NCI-H1105 (cell line): Measurements from ENCODE around the gene XXYLT1.
"Not testable (repeated sequence)": the region's sequence is repeated elsewhere in the genome, so short reads cannot be mapped to it uniquely, and the experiment has no call there.

Source experiments
- DNase-seq: peaks from one replicate; lab custom pipeline; 2025; lab: John Stamatoyannopoulos, UW

XXYLT1 gene

DNA sequence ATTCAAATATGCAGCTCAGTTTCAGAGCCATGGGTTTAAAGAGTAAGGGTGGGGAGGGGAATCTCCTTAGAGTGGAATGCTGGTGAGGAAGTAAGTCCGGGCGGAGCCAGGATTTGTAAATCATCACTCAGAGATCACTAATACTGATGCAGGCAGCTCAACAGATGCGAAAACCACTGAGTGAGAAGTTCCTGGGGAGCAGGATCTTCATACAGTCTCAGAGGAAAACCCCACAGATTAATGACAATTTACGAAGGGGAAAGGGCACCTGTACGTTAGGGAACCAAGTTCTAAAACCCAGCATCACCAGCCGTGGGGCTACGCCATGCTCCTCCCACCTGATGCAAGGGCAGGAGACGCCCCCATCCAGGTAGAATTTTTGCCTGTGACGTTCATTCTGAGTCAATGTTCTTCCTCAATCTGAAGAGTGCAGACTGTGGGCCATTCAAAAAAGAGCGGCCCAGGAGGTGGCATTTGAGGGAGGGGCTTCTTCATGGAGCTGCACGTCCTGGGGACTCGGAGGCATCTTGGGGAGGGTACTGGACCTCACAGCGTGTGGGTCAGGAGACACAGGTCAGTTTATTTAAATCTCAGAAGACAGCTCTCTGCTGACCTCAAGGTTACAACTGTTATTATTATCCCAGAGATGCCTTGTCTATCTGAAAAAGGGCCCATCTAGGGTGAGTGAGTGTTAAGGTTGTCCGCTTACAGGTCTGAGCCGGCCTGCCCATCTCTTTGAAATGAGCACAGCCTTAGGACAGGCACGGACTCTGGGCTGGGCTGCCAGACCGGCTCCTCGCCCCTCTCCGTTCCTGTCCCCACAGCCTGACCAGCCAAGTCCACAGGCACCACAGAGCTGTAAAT is 228.0 kb downstream of the XXYLT1 start:
- no peak for DNase-seq

DNA sequence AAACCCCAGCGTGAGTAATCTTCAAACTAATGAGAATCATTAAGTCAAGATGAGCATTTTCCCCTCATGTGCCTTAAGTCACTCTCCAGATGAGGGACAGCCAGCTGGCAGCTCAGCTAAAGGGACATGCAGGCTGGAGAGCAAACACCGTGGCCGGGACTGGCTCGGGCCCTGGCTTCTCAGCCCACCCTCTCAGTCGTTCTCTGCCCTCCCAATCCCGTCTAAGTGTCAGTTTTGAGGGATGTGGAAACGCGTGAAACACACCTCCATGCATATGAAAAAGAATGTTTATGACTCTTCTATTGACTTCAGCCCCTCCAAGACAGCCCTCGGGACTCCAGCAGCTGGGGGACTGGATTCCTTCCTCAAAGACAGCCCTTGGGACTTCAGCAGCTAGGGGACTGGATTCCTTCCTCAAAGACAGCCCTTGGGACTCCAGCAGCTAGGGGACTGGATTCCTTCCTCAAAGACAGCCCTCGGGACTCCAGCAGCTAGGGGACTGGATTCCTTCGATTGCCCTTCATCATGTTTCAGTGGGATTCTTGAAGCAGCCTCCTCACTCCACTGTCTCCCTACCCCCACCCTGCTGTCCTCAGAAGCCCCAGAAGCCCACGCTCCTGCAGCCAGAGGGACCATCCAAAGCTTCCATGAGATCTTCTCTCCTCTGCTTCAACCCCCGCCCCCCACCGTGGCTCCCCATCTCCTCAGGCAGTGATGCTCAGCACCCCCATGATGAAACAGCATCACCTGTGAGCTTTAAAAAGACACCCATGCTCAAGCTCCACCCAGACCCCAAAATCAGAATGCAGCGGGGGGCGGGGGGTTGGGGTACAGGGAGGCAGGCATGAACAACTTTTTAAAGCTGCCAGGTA is 228.9 kb downstream of the XXYLT1 start:
- DNase-seq = no peak

DNA sequence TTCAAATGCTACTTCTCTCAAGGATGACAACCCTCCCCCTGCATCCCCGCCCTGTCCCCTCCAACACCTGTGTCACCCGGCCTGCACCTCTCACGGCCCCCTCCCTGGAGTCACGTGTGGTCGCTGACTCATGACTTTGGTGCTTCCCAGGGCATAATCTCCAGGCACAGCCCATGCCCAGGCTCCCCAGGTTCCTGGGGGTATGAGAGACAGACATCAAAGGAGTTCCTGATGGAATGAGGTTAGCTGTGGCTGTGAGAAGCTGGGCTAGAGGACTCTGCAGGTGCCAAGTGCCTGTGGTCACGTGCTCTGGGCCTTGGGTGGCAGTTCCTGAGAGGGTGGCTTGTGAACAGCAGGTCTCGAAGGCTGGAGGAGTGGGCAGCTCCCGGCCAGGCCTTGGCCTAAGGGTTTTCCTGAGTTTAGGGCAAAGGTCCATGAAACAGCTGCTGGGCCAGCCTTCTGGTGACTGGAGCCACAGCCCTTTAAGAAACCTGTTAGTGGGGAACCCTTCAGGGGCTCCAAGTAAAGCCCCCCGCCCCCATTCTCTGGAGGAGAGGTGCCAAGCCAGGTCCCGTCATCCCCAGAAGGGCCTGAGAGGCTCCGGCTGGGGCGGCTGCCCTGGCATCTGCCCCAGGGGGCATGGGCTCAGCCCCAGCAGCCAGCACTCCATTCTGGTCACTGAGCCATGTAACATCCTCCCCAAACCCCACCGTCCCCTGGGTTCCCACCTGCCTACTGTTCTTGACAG is 230.0 kb downstream of the XXYLT1 start:
- DNase-seq = no peak

DNA sequence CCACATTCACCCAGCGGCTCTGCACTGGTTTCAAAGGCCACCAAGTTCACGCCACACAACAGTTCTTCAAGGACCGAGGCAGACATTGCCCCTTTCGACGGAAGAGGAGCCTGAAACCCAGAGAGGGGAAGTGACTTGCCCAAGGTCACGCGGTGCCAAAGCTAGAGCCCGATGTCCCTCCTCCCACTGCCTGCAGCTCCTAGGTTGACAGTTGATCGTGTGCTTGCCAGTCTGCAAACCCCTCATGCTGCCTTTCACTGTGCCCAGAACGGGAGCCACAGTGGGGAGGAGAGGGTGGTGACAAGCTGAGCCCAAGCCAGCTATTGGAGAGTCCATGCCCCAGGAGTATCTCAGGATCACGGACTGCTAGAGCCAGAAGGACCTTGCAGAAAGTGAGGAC is 230.9 kb downstream of the XXYLT1 start:
- DNase-seq = no peak

DNA sequence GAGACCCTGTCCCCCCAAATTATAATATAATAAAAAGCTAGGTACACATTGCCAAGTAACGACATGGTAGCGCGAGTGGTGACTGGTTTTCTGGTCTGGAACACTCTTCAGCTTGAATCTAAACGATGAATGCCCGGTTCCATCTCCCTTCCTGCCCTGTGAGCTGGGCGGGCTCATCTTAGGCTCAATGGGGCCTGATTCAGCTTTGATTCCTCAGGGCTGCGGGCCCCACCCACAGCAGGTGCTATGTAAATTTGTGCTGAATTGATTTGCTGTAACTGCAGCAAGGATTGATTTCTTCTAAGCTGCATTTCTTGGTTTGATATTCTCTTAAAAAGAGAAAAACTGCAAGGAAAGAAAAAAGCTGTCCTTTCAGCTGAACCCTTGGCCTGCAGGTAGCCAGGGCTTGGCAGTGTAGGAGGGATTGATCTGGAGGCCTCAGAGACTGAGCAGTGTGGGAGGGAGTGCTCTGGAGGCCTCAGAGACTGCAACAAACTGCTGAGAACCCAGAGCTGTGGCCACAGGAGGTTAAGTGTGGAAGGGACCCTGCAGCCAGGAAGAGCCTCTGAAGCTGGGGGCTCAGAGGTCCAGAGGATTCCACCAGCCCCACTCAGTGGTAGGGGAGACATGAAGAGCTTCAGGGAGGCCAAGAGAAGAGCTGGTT is 231.6 kb downstream of the XXYLT1 start:
- no peak for DNase-seq

DNA sequence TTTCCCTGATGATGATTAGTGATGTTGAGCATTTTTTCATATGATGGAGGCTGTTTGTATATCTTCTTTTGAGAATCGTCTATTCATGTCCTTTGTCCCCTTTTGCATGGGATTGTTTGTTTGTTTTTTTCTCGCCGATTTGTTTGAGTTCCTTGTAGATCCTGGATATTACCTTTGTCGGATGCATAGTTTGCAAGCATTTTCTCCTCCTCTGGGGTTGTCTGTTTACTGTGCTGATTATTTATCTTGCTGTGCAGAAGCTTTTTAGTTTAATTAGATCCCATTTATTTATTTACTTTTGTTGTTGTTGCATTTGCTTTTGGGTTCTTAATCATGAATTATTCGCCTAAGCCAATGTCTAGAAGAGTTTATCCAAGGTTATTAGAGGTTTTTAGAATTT is 232.8 kb downstream of the XXYLT1 start:
- no peak for DNase-seq

DNA sequence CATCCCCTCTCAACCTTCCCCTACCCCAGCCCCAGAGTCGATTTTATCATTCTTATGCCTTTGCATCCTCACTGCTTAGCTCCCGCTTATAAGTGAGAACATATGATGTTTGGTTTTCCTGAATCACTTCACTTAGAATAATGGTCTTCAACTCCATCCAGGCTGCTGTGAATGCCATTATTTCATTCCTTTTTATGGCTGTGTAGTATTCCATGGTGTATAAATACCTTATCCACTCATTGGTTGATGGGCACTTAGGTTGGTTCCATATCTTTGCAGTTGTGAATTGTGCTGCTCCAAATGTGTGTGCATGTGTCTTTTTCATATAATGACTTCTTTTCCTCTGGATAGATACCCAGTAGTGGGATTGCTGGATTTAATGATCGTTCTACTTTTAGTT is 233.4 kb downstream of the XXYLT1 start:
- not testable (repeated sequence) for DNase-seq

DNA sequence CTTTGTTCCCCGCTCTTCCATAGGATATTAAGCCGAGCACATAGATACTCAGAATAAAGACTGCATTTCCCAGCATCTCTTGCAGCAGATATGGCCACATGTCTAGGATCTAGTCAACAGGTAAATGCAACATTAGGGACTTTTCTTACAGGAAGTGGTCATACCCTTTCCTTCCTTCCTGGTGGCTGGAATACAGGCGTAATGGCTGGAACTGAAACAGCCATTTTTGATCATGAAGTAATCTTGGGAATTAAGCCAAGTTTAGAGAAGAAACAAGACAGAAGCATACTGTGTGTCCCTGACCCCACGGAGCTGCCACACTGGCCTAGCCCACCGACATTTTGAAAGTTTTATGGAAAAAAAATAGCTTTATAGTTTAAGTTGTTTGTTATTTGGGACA is 234.0 kb downstream of the XXYLT1 start:
- DNase-seq = no peak

DNA sequence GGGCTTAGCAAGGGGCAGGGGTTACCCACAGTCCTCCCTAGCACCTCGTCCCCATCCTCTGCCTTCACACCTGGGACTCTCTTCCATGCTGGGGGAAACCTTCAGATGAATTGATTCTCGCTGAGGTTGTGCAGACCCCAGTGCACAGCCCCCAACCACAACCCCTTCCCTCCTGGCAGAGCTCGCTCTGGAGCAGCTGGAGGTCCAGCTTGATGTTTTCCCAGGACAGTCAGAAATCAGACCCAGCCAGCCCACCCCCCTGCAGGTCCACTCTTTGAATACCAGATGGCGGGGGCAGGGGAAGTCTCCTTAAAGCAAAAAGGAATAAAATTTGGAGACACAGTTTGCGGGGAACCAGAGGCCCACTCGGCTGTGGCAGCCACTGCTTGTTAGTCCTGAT is 234.4 kb downstream of the XXYLT1 start:
- DNase-seq = no peak

DNA sequence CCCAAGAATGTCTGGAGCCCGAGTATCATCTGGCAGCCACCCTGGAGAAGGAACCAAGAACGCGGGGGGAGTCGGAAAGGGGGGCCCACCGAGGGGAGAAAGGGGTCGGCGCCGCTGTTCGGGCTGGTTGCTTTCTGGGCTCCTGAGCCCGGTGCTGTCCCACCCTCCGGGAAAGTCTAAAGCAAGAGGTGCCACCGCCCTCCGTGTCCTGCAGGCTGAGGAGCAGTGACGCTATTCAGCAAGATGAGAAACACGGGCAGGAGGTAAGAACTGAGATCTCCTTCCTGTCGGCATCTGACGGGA is 234.8 kb downstream of the XXYLT1 start:
- no peak for DNase-seq

DNA sequence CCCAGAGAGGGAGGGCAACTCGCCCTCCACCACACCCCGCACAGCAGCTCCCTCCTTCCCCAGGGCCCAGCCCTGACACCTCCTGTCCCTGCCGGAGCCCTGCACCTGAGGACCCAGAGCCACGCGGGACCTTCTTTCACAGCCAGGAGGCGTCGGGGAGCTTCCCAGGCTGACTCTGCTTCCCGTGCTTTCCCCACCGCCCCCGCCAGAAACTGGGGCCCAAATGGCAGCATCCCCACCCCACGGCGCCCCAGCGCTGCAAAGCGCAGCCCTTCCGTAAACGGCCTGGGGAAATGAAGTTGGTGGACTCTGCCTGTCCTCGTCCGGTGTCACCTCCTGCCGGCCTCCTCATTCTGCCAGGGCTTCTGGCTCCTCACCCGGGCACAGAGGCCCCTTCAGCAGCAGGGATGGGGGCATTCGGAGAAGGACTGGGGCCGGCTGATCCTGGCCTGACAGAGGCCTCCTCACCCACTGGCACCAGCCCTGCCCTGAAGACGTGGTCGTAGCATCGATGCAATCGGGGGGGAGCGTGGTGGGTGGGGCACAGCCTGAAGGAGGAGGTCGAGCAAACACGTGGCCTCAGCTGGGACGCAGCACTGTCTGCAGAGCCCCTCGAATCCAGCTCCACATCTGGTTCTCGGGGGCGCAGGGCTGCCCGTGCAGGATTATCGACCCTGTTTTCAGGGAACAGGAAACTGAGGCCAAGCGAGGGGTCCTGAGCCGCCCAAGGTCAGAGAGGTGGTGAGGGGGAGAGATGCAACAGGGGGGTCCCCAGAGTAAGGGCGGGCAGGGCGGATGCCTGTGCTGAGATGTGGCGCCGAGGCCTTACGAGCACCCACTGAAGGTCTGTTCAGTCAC is 235.4 kb downstream of the XXYLT1 start:
- DNase-seq = no peak

DNA sequence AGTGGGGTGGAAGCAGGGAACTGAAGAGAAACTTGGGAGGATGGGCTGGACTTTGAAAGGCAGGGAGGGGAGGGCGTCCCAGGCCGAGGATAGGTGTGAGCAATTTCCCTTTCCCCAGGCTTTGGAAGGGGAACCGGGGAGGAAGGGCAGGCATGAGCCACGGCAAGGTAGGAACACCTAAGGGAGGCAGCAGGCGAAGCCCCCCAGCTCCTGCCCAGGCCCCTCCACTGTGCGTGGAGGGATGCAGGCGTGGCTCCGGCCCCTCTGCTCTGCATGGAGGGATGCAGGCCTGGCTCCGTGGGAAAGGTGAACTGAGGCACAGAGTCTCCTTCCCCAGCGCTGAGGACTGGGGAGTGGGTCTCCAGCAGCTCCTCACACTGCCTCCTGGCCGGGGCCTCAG is 236.4 kb downstream of the XXYLT1 start:
- DNase-seq = no peak

DNA sequence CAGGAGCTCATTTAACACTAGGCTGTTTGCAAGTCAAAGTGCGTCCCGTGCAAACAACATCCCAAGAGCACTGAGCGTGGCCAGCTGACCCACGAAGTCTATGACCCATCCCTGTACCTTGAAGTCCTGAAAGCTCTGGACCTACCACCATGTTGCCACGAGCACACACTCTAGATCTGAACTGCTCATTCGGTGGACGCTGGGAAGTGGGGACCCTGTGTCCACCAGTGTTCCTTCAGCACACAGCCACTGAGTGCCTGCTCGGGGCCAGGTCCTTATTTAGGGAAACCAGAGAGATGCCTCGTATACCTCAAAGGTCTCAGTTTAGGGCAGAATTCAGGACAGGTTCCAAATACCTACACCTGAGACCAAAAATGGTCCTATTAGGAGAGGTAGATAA is 236.9 kb downstream of the XXYLT1 start:
- no peak for DNase-seq

DNA sequence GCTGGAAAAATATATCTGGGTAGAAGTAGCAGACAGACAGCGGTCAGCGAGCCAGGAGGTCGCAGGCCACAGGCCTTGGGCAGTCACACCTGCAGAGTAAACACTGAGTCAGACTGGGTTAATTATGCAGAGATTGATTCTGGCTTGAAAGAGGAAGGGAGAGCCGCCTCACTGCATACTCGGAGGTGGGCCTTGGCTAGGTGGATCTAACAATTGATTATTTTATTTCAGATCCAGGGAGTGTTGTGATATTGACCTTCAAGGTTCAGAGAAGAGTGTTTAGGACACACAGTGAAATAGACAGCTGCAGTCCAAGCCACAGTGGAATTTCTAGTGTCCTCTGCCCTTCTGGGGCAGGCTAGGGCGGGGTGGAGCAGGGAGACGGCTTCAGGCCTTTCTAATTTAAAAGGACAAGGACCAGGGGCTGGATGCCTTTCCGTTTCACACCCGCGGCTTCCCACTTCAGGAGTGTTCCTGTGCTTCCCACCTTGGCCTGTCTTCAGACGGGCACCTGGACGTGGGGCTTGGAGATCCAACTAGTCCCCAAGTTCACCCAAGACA is 237.3 kb downstream of the XXYLT1 start:
- no peak for DNase-seq

DNA sequence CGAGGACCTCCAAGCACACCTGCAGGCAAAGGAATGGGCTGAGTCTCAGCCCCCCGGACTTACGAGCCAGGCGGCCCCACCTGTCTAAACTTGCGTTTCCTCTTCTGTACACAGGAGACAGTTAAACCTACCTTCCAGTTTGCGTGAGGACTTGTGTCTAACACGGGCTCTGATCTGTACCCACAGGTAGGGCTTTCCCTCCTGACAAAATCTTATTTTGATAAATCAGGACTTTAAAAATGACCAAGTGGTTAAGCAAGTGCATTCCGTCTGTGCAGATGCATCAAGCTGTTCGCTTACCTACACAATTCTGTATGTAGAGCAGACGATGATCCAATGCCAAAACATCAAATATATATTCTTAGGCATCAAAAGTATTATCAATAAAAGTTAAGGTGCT is 238.0 kb downstream of the XXYLT1 start:
- DNase-seq = no peak

DNA sequence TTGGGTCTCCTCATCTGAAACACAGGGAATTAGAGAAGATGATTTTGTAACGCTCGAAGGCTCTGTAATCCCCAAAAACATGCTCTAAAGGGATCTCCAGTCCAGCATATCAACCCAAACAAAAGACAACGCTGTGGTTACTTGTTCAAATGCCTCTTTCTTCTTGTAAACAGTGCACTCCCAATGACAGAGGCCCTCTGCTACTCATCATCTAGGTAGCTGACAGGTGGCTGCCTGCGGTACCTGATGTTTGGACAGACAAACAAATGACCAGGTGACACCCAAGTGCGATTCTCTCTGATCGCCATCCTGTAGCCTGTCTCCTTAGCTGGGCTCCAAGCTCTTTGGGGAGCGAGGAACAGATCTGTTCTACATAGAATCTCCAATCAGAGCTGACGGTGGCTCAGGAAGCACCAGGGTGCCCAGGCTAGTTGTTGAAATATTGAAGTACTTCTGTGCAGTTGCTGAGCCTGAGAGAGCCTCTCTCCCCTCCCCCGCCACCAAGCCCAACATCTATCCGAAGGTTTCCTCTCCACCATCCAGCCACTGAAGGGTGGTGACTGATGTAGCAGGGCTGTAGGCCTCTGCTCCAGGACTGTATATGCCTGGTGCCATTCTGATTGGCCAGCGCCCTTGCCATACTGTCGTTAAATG is 238.7 kb downstream of the XXYLT1 start:
- no peak for DNase-seq

DNA sequence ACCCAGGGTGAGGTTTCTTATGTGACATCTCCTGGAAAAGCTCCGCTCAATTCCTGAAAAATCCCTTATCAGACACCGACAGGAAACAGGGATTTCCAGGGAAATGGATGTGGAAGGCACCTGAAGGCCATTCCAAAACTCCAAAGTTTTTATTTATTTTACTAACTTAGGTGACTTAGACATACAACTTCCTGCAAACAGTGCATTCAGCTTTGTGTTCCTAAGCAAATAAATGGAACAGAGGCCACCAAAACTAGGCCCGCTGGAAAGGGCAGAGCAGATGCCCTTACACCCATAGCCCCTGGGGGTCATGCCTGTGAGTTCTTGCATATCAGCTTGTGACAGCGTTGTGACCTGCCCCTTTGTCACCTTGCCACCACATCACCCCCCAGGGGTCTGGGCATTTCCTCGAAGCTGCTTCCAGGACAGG is 239.4 kb downstream of the XXYLT1 start:
- DNase-seq = no peak

DNA sequence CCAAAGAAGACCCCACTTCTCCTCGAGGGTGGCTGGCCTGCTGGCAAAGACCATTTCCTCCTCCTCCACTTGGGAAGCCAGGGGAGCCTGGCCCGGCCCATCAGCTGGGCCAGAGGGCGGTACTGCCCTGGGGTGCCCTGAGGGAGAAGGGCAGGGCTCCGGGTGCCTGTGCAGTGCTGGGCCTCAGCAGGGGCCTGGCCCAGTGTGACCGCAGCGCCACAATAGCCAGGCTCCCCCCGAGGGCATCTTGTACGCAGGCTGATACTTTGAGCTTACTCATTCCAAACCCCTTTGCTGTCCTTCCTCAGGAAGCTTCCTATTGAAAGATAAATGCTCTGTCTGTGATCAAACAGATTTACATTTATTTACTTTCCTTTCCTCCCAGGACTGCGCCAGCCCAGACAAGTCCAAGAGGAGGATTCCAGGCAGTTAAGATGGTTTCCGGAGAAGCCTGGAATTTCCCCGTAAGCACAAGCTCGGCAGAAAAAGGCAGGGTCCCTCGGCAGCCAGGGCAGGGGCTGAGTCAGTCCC is 240.1 kb downstream of the XXYLT1 start:
- no peak for DNase-seq

DNA sequence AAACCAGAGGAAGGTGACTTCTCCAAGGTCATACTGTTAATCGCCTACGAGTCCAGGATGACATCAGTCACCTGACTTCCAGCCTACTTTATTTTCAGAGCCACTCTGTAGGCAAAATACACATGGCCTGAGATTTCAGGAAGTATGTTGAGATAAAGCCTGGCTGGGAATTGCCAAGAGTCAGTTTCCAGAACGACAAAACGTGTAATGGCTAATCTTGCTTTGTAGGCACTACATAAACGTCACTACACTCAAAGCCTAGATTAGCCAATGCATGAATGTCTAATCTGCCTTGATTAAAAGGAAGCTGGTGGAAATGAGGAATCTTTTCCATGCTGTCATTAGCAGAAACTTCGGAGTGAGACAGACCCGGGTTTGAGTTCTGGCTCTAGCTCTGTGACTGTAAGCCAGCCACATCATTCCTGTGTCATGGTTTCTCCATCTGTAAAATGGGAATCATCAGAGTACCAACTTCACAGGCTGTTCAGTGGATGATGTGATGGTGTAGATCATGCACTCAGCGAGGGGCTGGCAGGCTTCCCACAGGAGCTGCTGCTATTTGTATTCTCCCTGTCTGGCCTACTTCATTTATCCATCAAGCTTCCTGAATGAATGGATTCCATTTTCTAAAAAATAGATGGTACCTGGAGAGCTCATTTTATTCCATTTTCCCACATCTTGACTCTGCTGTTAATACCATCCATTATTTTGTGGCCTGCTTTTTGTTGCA is 241.9 kb downstream of the XXYLT1 start:
- no peak for DNase-seq

DNA sequence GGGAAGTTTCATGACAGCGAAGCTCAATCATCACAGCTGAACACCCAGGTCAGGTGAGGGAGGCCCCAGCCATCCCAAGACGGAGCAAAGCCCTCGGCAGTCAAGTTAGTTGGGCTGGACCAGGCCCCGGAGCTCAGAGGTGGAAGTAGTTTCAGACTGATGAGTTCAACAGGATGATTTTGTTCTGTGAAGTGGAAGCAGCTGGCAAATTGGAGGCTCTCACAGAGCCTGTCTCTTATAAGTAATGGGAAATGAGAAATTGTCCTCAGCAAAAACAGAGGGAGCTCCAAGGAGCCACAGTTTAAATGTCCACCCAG is 245.1 kb downstream of the XXYLT1 start:
- DNase-seq = no peak
